ENCODE measurements around the gene COL24A1. TPM values are rescaled to one million over a fixed set of nuclear protein-coding genes. Genes with fewer than 3 reads are reported as not detected.

Gene COL24A1
- total and polyA plus RNA-seq, 8 donors: 0.02 to 0.34 (median 0.06) TPM; not detected in 3

DNA sequence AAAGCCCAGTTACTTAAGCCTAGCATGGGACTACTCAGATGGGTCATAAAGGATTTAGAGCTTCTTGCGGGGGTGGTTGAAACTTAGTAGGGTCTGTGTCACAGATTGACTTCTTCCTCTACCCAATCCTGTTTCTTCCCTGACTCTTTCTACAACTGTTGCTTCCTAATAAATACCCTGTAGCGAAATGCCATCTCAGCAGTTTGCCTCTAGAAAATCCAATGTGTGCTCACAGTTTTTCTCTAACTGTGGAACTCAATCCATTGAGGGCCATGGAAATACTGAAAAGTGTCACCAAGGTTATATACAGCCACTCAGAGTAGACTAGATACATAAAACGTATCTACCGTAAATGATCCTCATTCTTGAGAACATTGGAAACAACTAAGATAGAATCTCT is 217.7 kb downstream of the COL24A1 start:
- no peak for DNase-seq
- FAIRE-seq: no peak
- no peaks in the 10 kb centered on the region for H3K27me3 ChIP-seq
- no peaks in the 10 kb centered on the region for H3K36me3 ChIP-seq
- no peak for ATAC-seq
- TF ChIP-seq CTCF (IDR thresholded peaks at IDR 0.05): no peak
- no peak overlapping the region for H3K4me3 ChIP-seq
- intact Hi-C loops (cut with DNase I): no loop called here
- 79 to 84% methylated on average over 4 of the region's 4 CpGs for WGBS, 2 donors
- H3K9me3 ChIP-seq: no peaks in the 10 kb centered on the region
- H3K27ac ChIP-seq: no peak overlapping the region
- no peaks in the 10 kb centered on the region for H3K4me1 ChIP-seq

- TF ChIP-seq CTCF (IDR thresholded peaks at IDR 0.05): no peak
- Histone ChIP-seq H3K36me3 (no peaks in the 10 kb centered on the region), H3K4me3 (no peak overlapping the region), H3K4me1 (no peaks in the 10 kb centered on the region), H3K27ac (no peak overlapping the region), H3K9me3 (no peaks in the 10 kb centered on the region), H3K27me3 (no peaks in the 10 kb centered on the region)
- FAIRE-seq (no peak), DNase-seq (no peak), ATAC-seq (peak in 1 of 4 donors; percentile 46)
- whole genome bisulfite sequencing, 2 donors: 66 to 70% methylated on average over 2 of the region's 2 CpGs
- intact Hi-C loops (cut with DNase I): no loop called here
Observed at GRCh38 chr1:85936470-85936869, 220.1 kb downstream of the COL24A1 start.

DNA sequence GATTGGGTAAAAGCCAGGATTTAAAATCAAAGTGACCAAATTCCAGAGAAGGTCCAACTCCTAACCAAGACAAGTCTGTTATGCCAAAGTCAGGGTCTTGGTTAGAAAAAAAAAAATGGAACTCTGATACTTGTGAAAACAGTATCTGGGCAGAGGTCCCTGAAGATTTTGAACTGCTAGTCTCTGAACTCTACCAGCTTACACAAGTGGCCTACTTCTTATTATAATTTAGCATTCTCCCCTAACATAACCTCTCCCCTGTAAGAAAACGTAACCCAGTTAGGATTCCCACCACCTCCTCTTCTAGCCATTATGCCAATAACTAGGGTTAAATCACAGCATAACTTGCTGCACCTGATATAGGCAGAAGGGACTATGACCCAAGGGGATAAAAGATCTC is 220.5 kb downstream of the COL24A1 start:
- no peaks in the 10 kb centered on the region for H3K27me3 ChIP-seq
- DNase-seq: no peak
- intact Hi-C loops (cut with DNase I): no loop called here
- H3K27ac ChIP-seq: no peak overlapping the region
- ATAC-seq: no peak
- no peak for TF ChIP-seq CTCF (IDR thresholded peaks at IDR 0.05)
- WGBS, 2 donors: 80 to 85% methylated on average over 1 of the region's 1 CpG
- no peak for FAIRE-seq
- no peaks in the 10 kb centered on the region for H3K9me3 ChIP-seq
- no peaks in the 10 kb centered on the region for H3K36me3 ChIP-seq
- H3K4me3 ChIP-seq: no peak overlapping the region
- H3K4me1 ChIP-seq: no peaks in the 10 kb centered on the region

GRCh38 chr1:85935234-85935633 is 221.3 kb downstream of the COL24A1 start:
- FAIRE-seq (no peak), ATAC-seq (no peak), DNase-seq (no peak)
- Histone ChIP-seq H3K4me1 (no peaks in the 10 kb centered on the region), H3K36me3 (no peaks in the 10 kb centered on the region), H3K9me3 (no peaks in the 10 kb centered on the region), H3K27me3 (no peaks in the 10 kb centered on the region), H3K4me3 (no peak overlapping the region), H3K27ac (no peak overlapping the region)
- intact Hi-C loops (cut with DNase I): no loop called here
- TF ChIP-seq CTCF (IDR thresholded peaks at IDR 0.05): no peak
- WGBS, 2 donors: 84 to 91% methylated on average over 2 of the region's 2 CpGs

- no peak for ATAC-seq
- DNase-seq: no peak
- no peak for FAIRE-seq
- Histone ChIP-seq H3K36me3 (no peaks in the 10 kb centered on the region), H3K9me3 (no peaks in the 10 kb centered on the region), H3K4me1 (no peaks in the 10 kb centered on the region), H3K27me3 (no peaks in the 10 kb centered on the region), H3K4me3 (no peak overlapping the region), H3K27ac (no peak overlapping the region)
- intact Hi-C loops (cut with DNase I): no loop called here
- TF ChIP-seq CTCF (IDR thresholded peaks at IDR 0.05): no peak
Observed at GRCh38 chr1:85934516-85934915, 222.1 kb downstream of the COL24A1 start.

Data from pancreas (tissue), 10 donors.